MM.1S (cell line): ENCODE measurements around the gene NASP.

Experiments used
- DNase-seq: peaks from one replicate; pipeline ENCODE4 v3.0.0-alpha.2; 2015
- H2AFZ ChIP-seq: fragments of 300-600 bp; sonication (generic); 2 replicates; pipeline ENCODE4 v1.6.0; 2016; ENCODE audit warnings: antibody characterized with exemption, low read length
- H3F3A ChIP-seq: fragments of 300-600 bp; sonication (generic); 2 replicates; pipeline ENCODE4 v1.6.1; 2016; ENCODE audit warnings: mild to moderate bottlenecking, antibody characterized with exemption, low read length, moderate library complexity, mixed read lengths; ENCODE audit not compliant: insufficient read depth
- H3K27ac ChIP-seq: fragments of 300-600 bp; sonication (generic); 2 replicates; pipeline ENCODE4 v1.5.1; 2016; ENCODE audit warnings: mild to moderate bottlenecking, low read length
- H3K27me3 ChIP-seq: fragments of 300-600 bp; sonication (generic); replicated peaks from 2 replicates; pipeline ENCODE4 v1.6.0; 2016; ENCODE audit warnings: low read length; ENCODE audit not compliant: insufficient read depth
- H3K36me3 ChIP-seq: fragments of 300-600 bp; sonication (generic); replicated peaks from 2 replicates; pipeline ENCODE4 v1.6.1; 2016; ENCODE audit warnings: mild to moderate bottlenecking, low read length, mixed read lengths; ENCODE audit not compliant: insufficient read depth
- H3K4me1 ChIP-seq: fragments of 300-600 bp; sonication (generic); 2 replicates; pipeline ENCODE4 v1.6.1; 2016; ENCODE audit warnings: low read length, mixed read lengths
- H3K4me2 ChIP-seq: fragments of 300-600 bp; sonication (generic); 2 replicates; pipeline ENCODE4 v1.6.0; 2016; ENCODE audit warnings: low read depth, low read length
- H3K4me3 ChIP-seq: fragments of 300-600 bp; sonication (generic); 2 replicates; pipeline ENCODE4 v1.5.1; 2016; ENCODE audit warnings: low read length, mixed read lengths
- H3K79me2 ChIP-seq: fragments of 300-600 bp; sonication (generic); 2 replicates; pipeline ENCODE4 v1.6.1; 2016; ENCODE audit warnings: mixed run types, low read length, mixed read lengths
- H3K9ac ChIP-seq: fragments of 300-600 bp; sonication (generic); 2 replicates; pipeline ENCODE4 v1.6.1; 2016; ENCODE audit warnings: low read length, mixed read lengths
- H3K9me2 ChIP-seq: fragments of 300-600 bp; sonication (generic); replicated peaks from 2 replicates; pipeline ENCODE4 v1.6.1; 2016; ENCODE audit warnings: mild to moderate bottlenecking, low read length, mixed read lengths; ENCODE audit not compliant: insufficient read depth
- H3K9me3 ChIP-seq: fragments of 300-600 bp; sonication (generic); replicated peaks from 2 replicates; pipeline ENCODE4 v1.6.1; 2016; ENCODE audit warnings: mild to moderate bottlenecking, low read length, mixed read lengths; ENCODE audit not compliant: insufficient read depth
- H4K20me1 ChIP-seq: fragments of 300-600 bp; sonication (generic); 2 replicates; pipeline ENCODE4 v1.6.1; 2016; ENCODE audit warnings: mild to moderate bottlenecking, low read length, moderate library complexity, mixed read lengths; ENCODE audit not compliant: insufficient read depth
- CTCF ChIP-seq: fragments of 300-600 bp; sonication (generic); IDR thresholded peaks from 2 replicates; pipeline ENCODE4 v1.5.1; 2016; ENCODE audit warnings: antibody characterized with exemption, low read length, mixed read lengths
- EZH2 ChIP-seq: fragments of 300-600 bp; sonication (generic); optimal IDR thresholded peaks from 2 replicates; pipeline ENCODE3; 2017; ENCODE audit warnings: low read depth, mild to moderate bottlenecking, antibody characterized with exemption, low read length, mixed read lengths
- EZH2phosphoT487 ChIP-seq: fragments of 300-600 bp; sonication (generic); IDR thresholded peaks from 2 replicates; pipeline ENCODE4 v1.6.1; 2018; ENCODE audit warnings: antibody characterized with exemption, low read length

The NASP gene

GRCh38 chr1:45617618-45618017, 33.8 kb downstream of the NASP start:
- no peak for TF ChIP-seq EZH2phosphoT487
- TF ChIP-seq CTCF, result no peak
- no peak for TF ChIP-seq EZH2
- H3F3A ChIP-seq, result peaks cover 40% of the 10 kb centered on the region
- H3K79me2 ChIP-seq, result peaks cover 11% of the 10 kb centered on the region; the same call in 1 of the 2 replicates
- no peaks in the 10 kb centered on the region for H3K9me2 ChIP-seq
- no peak overlapping the region for H3K9ac ChIP-seq
- no peak overlapping the region for H3K27ac ChIP-seq
- no peak overlapping the region for H2AFZ ChIP-seq
- H4K20me1 ChIP-seq, result no peaks in the 10 kb centered on the region
- H3K36me3 ChIP-seq, result peaks cover 17% of the 10 kb centered on the region
- H3K9me3 ChIP-seq, result no peaks in the 10 kb centered on the region
- no peak overlapping the region for H3K4me2 ChIP-seq
- no peak for DNase-seq
- H3K27me3 ChIP-seq, result no peaks in the 10 kb centered on the region
- H3K4me3 ChIP-seq, result no peak overlapping the region
- no peaks in the 10 kb centered on the region for H3K4me1 ChIP-seq

- no peak overlapping the region for H3K4me3 ChIP-seq
- H3K9ac ChIP-seq, result no peak overlapping the region
- H3K9me3 ChIP-seq, result no peaks in the 10 kb centered on the region
- no peak overlapping the region for H2AFZ ChIP-seq
- peaks cover 15% of the 10 kb centered on the region for H3K36me3 ChIP-seq
- H3K9me2 ChIP-seq, result no peaks in the 10 kb centered on the region
- TF ChIP-seq CTCF (no peak), EZH2phosphoT487 (no peak), EZH2 (no peak)
- H3K4me2 ChIP-seq, result no peak overlapping the region
- no peaks in the 10 kb centered on the region for H3K4me1 ChIP-seq
- DNase-seq, result no peak
- no peaks in the 10 kb centered on the region for H4K20me1 ChIP-seq
- no peak overlapping the region for H3K27ac ChIP-seq
- peaks cover 40% of the 10 kb centered on the region for H3F3A ChIP-seq
- H3K27me3 ChIP-seq, result no peaks in the 10 kb centered on the region
- no peaks in the 10 kb centered on the region for H3K79me2 ChIP-seq
These were observed 35.5 kb downstream of the NASP start for GRCh38 chr1:45619149-45619921.

GRCh38 chr1:45620588-45621500, 37.0 kb downstream of the NASP start:
- Histone ChIP-seq H3K4me3 (no peak overlapping the region), H3K36me3 (peaks cover 9% of the 10 kb centered on the region), H3F3A (peaks cover 36% of the 10 kb centered on the region), H4K20me1 (no peaks in the 10 kb centered on the region), H3K9me3 (no peaks in the 10 kb centered on the region), H3K27ac (no peak overlapping the region; the same call in 1 of the 2 replicates), H3K27me3 (no peaks in the 10 kb centered on the region), H3K9me2 (no peaks in the 10 kb centered on the region), H2AFZ (no peak overlapping the region), H3K4me2 (no peak overlapping the region), H3K4me1 (no peaks in the 10 kb centered on the region), H3K79me2 (no peaks in the 10 kb centered on the region), H3K9ac (no peak overlapping the region)
- no peak for TF ChIP-seq EZH2phosphoT487
- no peak for DNase-seq
